ENCODE results near the gene CABP1. TPM values are rescaled to one million over a fixed set of nuclear protein-coding genes. Genes with fewer than 3 reads are reported as not detected.

Gene CABP1
- total RNA-seq, 1 experiment from 2014 or later = 1.2 TPM

- Histone ChIP-seq H3K4me1 (ENCODE audit: insufficient read depth, low read length, poor library complexity, severe bottlenecking) (no peaks in the 10 kb centered on the region), H3K9me3 (ENCODE audit: low read depth, low read length, poor library complexity, severe bottlenecking) (no peaks in the 10 kb centered on the region), H3K4me3 (ENCODE audit: low read depth, low read length, poor library complexity, severe bottlenecking) (no peak overlapping the region), H3K27ac (ENCODE audit: low read depth, low read length, poor library complexity, severe bottlenecking) (no peak overlapping the region), H3K36me3 (ENCODE audit: insufficient read depth, low read length, poor library complexity, severe bottlenecking) (peaks cover 46% of the 10 kb centered on the region), H3K27me3 (replicated peaks; ENCODE audit: insufficient read depth, low read depth, low read length, poor library complexity) (no peaks in the 10 kb centered on the region)
- CTCF ChIA-PET = no interaction called here
- intact Hi-C loops (cut with micrococcal nuclease; ENCODE audit: unreplicated experiment) = no loop called here
- TF ChIP-seq CTCF (conservative IDR thresholded peaks at IDR 0.05; ENCODE audit: low read depth, low read length) (no peak), EZH2 (IDR thresholded peaks at IDR 0.05; ENCODE audit: borderline replicate concordance, low read depth, low read length, poor library complexity, severe bottlenecking) (no peak)
- no TSS peak for BruUV-seq (replicated peaks)
- no peak for DNase-seq (ENCODE audit: low spot score)
- POLR2A ChIA-PET (ENCODE audit: low non-redundant PET) = no interaction called here
These were observed 62.2 kb downstream of the CABP1 start for GRCh38 chr12:120702637-120703036.

DNA sequence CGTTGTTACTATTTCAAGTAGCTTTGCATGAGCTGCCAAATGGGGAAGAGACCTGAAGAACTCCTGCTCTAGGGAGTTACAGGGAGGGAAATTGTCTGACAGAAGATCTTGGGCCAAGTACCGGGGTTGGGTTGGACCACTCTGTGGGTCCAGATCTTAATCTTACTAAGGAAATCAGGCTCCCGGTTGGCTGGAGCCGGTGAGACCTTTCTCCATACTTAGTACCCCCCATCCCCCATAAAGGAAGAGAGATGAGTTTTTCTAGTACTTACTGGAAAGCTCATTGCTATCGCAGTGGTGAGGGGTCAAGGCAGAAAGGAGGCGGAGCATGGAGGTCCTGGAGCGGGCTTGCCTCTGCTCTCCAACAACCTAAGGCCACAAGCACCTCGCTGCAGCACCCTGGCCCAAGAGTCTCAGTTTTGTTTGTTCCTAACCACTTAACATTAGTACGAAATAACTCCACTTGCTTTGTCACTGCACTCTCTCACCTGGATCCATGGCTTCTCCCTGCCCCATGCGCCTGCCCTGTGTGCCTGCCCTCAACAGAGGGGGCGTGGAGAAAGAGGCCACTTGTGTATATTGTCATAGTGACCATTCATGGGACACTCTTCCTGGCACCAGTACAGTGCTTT is 63.0 kb downstream of the CABP1 start:
- Histone ChIP-seq H3K36me3 (ENCODE audit: insufficient read depth, low read length, poor library complexity, severe bottlenecking) (peaks cover 38% of the 10 kb centered on the region), H3K4me3 (ENCODE audit: low read depth, low read length, poor library complexity, severe bottlenecking) (no peak overlapping the region), H3K27ac (ENCODE audit: low read depth, low read length, poor library complexity, severe bottlenecking) (no peak overlapping the region), H3K27me3 (replicated peaks; ENCODE audit: insufficient read depth, low read depth, low read length, poor library complexity) (no peaks in the 10 kb centered on the region), H3K9me3 (ENCODE audit: low read depth, low read length, poor library complexity, severe bottlenecking) (no peaks in the 10 kb centered on the region), H3K4me1 (ENCODE audit: insufficient read depth, low read length, poor library complexity, severe bottlenecking) (no peaks in the 10 kb centered on the region)
- TF ChIP-seq CTCF (conservative IDR thresholded peaks at IDR 0.05; ENCODE audit: low read depth, low read length) (no peak), EZH2 (IDR thresholded peaks at IDR 0.05; ENCODE audit: borderline replicate concordance, low read depth, low read length, poor library complexity, severe bottlenecking) (no peak)
- DNase-seq (ENCODE audit: low spot score) = no peak
- intact Hi-C loops (cut with micrococcal nuclease; ENCODE audit: unreplicated experiment) = no loop called here
- BruUV-seq (replicated peaks) = no TSS peak
- CTCF ChIA-PET = no interaction called here
- POLR2A ChIA-PET (ENCODE audit: low non-redundant PET) = no interaction called here

- ChIA-PET CTCF (no interaction called here), POLR2A (ENCODE audit: low non-redundant PET) (interaction anchor here (0.5 kb wide), 1 partner anchor 413 kb away, joined by 3 read pairs; the partner anchor contains the start of gene RNU4-1)
- intact Hi-C loops (cut with micrococcal nuclease; ENCODE audit: unreplicated experiment) = no loop called here
- no peak overlapping the region for H3K4me3 ChIP-seq (ENCODE audit: low read depth, low read length, poor library complexity, severe bottlenecking)
- no peak for DNase-seq (ENCODE audit: low spot score)
- H3K4me1 ChIP-seq (ENCODE audit: insufficient read depth, low read length, poor library complexity, severe bottlenecking) = peaks cover 5% of the 10 kb centered on the region
- peaks cover 17% of the 10 kb centered on the region for H3K36me3 ChIP-seq (ENCODE audit: insufficient read depth, low read length, poor library complexity, severe bottlenecking)
- H3K27me3 ChIP-seq (replicated peaks; ENCODE audit: insufficient read depth, low read depth, low read length, poor library complexity) = no peaks in the 10 kb centered on the region
- no peak overlapping the region for H3K27ac ChIP-seq (ENCODE audit: low read depth, low read length, poor library complexity, severe bottlenecking)
- no peak for TF ChIP-seq CTCF (conservative IDR thresholded peaks at IDR 0.05; ENCODE audit: low read depth, low read length)
- TF ChIP-seq EZH2 (IDR thresholded peaks at IDR 0.05; ENCODE audit: borderline replicate concordance, low read depth, low read length, poor library complexity, severe bottlenecking) = no peak
- no TSS peak for BruUV-seq (replicated peaks)
- no peaks in the 10 kb centered on the region for H3K9me3 ChIP-seq (ENCODE audit: low read depth, low read length, poor library complexity, severe bottlenecking)
These were observed 65.2 kb downstream of the CABP1 start for GRCh38 chr12:120705618-120706017.

Measured in A673 (cell line).